Neural progenitor cell (in vitro differentiated cells): ENCODE data around the gene TSPAN19.

ENCODE experiments used
- EZH2 ChIP-seq: fragments of 200-600 bp; sonication (generic); IDR thresholded peaks from 2 replicates; pipeline ENCODE4 v1.6.1; 2017; ENCODE audit warnings: antibody characterized with exemption, mild to moderate bottlenecking, moderate library complexity
- EZH2phosphoT487 ChIP-seq: fragments of 200-600 bp; sonication (generic); IDR thresholded peaks from 2 replicates; pipeline ENCODE4 v1.6.1; 2017; ENCODE audit warnings: antibody characterized with exemption
- TF ChIP-seq, protein P1 (sequence below): fragments of 200-600 bp; sonication (generic); IDR thresholded peaks from 2 replicates; pipeline ENCODE4 v1.5.1; 2017; ENCODE audit warnings: antibody characterized with exemption, mild to moderate bottlenecking

DNA sequence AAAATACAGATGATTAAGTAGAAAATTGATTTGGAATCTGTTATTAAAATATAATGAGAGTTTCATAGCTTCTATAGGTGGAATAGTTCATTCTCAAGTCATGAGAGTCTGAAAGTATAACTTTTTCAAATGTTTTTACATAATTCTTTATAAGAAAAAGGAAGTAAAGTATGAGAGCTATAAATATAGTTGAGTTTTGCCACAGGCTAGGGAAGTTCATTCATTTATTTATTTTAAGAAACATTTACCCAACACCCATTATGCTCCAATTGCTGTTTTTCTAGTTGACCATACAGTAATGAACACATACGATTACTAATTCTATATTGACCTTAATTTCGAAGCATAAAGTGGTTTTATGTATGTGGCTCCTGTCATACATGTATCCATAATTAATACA is 24.8 kb upstream of the TSPAN19 start:
- TF ChIP-seq, protein P1, sequence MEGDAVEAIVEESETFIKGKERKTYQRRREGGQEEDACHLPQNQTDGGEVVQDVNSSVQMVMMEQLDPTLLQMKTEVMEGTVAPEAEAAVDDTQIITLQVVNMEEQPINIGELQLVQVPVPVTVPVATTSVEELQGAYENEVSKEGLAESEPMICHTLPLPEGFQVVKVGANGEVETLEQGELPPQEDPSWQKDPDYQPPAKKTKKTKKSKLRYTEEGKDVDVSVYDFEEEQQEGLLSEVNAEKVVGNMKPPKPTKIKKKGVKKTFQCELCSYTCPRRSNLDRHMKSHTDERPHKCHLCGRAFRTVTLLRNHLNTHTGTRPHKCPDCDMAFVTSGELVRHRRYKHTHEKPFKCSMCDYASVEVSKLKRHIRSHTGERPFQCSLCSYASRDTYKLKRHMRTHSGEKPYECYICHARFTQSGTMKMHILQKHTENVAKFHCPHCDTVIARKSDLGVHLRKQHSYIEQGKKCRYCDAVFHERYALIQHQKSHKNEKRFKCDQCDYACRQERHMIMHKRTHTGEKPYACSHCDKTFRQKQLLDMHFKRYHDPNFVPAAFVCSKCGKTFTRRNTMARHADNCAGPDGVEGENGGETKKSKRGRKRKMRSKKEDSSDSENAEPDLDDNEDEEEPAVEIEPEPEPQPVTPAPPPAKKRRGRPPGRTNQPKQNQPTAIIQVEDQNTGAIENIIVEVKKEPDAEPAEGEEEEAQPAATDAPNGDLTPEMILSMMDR: no peak
- no peak for TF ChIP-seq EZH2
- TF ChIP-seq EZH2phosphoT487: no peak
